ENCODE results near the gene OOSP2. TPM values are rescaled to one million over a fixed set of nuclear protein-coding genes. Genes with fewer than 3 reads are reported as not detected.
"Not testable (repeated sequence)": the region's sequence is repeated elsewhere in the genome, so short reads cannot be mapped to it uniquely, and the experiment has no call there.

The OOSP2 gene
- total and polyA plus RNA-seq, 2 donors (not counting 1 experiment from before 2014, with no cell fraction given), result not detected

DNA sequence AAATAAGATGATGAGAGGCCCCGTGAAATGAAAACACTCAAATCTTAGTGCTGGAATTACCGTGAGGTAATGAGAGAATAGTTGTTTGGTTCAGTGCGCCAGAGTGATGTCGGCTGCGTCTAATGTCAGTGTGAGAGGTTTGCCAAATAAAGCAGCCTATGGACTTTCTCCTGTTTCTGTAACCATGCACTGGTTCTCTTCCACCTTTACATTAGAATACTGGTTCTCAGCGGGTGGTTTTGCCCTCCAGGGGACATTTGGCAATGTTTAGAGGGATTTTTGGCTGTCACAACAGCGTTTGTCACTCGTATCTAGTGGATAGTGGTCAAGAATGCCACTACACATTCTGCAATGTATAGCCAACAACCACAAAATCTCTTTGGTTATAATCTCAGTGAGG, 22.2 kb upstream of the OOSP2 start:
- no peaks in the 10 kb centered on the region for H3K9me3 Mint-ChIP-seq (ENCODE audit: insufficient read depth)
- Histone ChIP-seq H2AFZ (ENCODE audit: insufficient read depth, low read depth, low read length, poor library complexity, severe bottlenecking) (no peak overlapping the region), H3K4me1 (ENCODE audit: control insufficient read depth in 2 of 2, insufficient read depth in 2 of 2, low read length in 2 of 2) (no peaks in the 10 kb centered on the region), H3K27me3 (replicated peaks in 1 of 4; ENCODE audit: control extremely low read depth in 1 of 4, control insufficient read depth in 3 of 4, insufficient read depth in 4 of 4, low read length in 3 of 4) (no peaks in the 10 kb centered on the region), H3K36me3 (replicated peaks in 1 of 2; ENCODE audit: control extremely low read depth in 1 of 2, control insufficient read depth in 1 of 2, extremely low read depth in 1 of 2, insufficient read depth in 2 of 2, low read length in 1 of 2) (no peaks in the 10 kb centered on the region), H4K20me1 (ENCODE audit: control insufficient read depth, insufficient read depth, low read length, poor library complexity, severe bottlenecking) (no peaks in the 10 kb centered on the region), H3K4me3 (ENCODE audit: control extremely low read depth in 1 of 5, extremely low read depth in 1 of 5, insufficient read depth in 1 of 5, low read depth in 2 of 5, low read length in 4 of 5) (no peak overlapping the region), H3K4me2 (replicated peaks; ENCODE audit: low read depth, low read length, poor library complexity, severe bottlenecking) (no peak overlapping the region), H3K9ac (ENCODE audit: low read length) (no peak overlapping the region), H3K27ac (ENCODE audit: low read length in 2 of 2) (no peak overlapping the region), H3K9me3 (ENCODE audit: control extremely low read depth in 1 of 3, control insufficient read depth in 2 of 3, insufficient read depth in 1 of 3, low read length in 2 of 3) (peaks cover 0 to 7% (median 0%) of the 10 kb centered on the region in 3 donors), H3K79me2 (ENCODE audit: control insufficient read depth, insufficient read depth, low read length) (no peaks in the 10 kb centered on the region)
- no peaks in the 10 kb centered on the region for H3K4me1 Mint-ChIP-seq
- intact Hi-C loops (cut with micrococcal nuclease), result no loop called here
- ChIA-PET CTCF (no interaction called here), POLR2A (no interaction called here)
- TF ChIP-seq, protein P1, sequence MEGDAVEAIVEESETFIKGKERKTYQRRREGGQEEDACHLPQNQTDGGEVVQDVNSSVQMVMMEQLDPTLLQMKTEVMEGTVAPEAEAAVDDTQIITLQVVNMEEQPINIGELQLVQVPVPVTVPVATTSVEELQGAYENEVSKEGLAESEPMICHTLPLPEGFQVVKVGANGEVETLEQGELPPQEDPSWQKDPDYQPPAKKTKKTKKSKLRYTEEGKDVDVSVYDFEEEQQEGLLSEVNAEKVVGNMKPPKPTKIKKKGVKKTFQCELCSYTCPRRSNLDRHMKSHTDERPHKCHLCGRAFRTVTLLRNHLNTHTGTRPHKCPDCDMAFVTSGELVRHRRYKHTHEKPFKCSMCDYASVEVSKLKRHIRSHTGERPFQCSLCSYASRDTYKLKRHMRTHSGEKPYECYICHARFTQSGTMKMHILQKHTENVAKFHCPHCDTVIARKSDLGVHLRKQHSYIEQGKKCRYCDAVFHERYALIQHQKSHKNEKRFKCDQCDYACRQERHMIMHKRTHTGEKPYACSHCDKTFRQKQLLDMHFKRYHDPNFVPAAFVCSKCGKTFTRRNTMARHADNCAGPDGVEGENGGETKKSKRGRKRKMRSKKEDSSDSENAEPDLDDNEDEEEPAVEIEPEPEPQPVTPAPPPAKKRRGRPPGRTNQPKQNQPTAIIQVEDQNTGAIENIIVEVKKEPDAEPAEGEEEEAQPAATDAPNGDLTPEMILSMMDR (IDR thresholded peaks at IDR 0.05), result no peak
- TF ChIP-seq EZH2 (IDR thresholded peaks at IDR 0.05; ENCODE audit: borderline replicate concordance, insufficient read depth, low read depth, low read length, poor library complexity, severe bottlenecking), result no peak
- no peak overlapping the region for H3K27ac Mint-ChIP-seq
- no peak for DNase-seq
- no peak for ATAC-seq (ENCODE audit: low read depth)
- H3K27me3 Mint-ChIP-seq, result peaks cover 13% of the 10 kb centered on the region
- WGBS (ENCODE audit: insufficient coverage), result 90% methylated on average over 4 of the region's 8 CpGs
- H3K4me3 Mint-ChIP-seq, result no peak overlapping the region

GRCh38 chr11:60020376-60020775, 19.8 kb upstream of the OOSP2 start:
- H4K20me1 ChIP-seq (ENCODE audit: control insufficient read depth, insufficient read depth, low read length, poor library complexity, severe bottlenecking); H3K79me2 ChIP-seq (ENCODE audit: control insufficient read depth, insufficient read depth, low read length); H3K36me3 ChIP-seq (replicated peaks in 1 of 2; ENCODE audit: control extremely low read depth in 1 of 2, control insufficient read depth in 1 of 2, extremely low read depth in 1 of 2, insufficient read depth in 2 of 2, low read length in 1 of 2); ATAC-seq (ENCODE audit: low read depth); POLR2A ChIA-PET; CTCF ChIA-PET; DNase-seq; H3K9me3 Mint-ChIP-seq (ENCODE audit: insufficient read depth); H3K4me2 ChIP-seq (replicated peaks; ENCODE audit: low read depth, low read length, poor library complexity, severe bottlenecking); H2AFZ ChIP-seq (ENCODE audit: insufficient read depth, low read depth, low read length, poor library complexity, severe bottlenecking); intact Hi-C loops (cut with micrococcal nuclease); H3K9ac ChIP-seq (ENCODE audit: low read length); H3K27me3 ChIP-seq (replicated peaks in 1 of 4; ENCODE audit: control extremely low read depth in 1 of 4, control insufficient read depth in 3 of 4, insufficient read depth in 4 of 4, low read length in 3 of 4); H3K27ac ChIP-seq (ENCODE audit: low read length in 2 of 2); H3K4me1 Mint-ChIP-seq; H3K27ac Mint-ChIP-seq; H3K4me1 ChIP-seq (ENCODE audit: control insufficient read depth in 2 of 2, insufficient read depth in 2 of 2, low read length in 2 of 2); H3K27me3 Mint-ChIP-seq; H3K4me3 ChIP-seq (ENCODE audit: control extremely low read depth in 1 of 5, extremely low read depth in 1 of 5, insufficient read depth in 1 of 5, low read depth in 2 of 5, low read length in 4 of 5); H3K9me3 ChIP-seq (ENCODE audit: control extremely low read depth in 1 of 3, control insufficient read depth in 2 of 3, insufficient read depth in 1 of 3, low read length in 2 of 3); H3K4me3 Mint-ChIP-seq: not testable (repeated sequence)
- 95% methylated on average over 24 of the region's 27 CpGs for WGBS (ENCODE audit: insufficient coverage)
